GM18526 (cell line): Measurements from ENCODE around the gene MAP3K2.

Source experiments
- POLR2A ChIP-seq: IDR thresholded peaks from 3 replicates; pipeline ENCODE4 v1.6.1; 2011; ENCODE audit not compliant: insufficient read length; ENCODE audit errors: extremely low read depth

The MAP3K2 gene

DNA sequence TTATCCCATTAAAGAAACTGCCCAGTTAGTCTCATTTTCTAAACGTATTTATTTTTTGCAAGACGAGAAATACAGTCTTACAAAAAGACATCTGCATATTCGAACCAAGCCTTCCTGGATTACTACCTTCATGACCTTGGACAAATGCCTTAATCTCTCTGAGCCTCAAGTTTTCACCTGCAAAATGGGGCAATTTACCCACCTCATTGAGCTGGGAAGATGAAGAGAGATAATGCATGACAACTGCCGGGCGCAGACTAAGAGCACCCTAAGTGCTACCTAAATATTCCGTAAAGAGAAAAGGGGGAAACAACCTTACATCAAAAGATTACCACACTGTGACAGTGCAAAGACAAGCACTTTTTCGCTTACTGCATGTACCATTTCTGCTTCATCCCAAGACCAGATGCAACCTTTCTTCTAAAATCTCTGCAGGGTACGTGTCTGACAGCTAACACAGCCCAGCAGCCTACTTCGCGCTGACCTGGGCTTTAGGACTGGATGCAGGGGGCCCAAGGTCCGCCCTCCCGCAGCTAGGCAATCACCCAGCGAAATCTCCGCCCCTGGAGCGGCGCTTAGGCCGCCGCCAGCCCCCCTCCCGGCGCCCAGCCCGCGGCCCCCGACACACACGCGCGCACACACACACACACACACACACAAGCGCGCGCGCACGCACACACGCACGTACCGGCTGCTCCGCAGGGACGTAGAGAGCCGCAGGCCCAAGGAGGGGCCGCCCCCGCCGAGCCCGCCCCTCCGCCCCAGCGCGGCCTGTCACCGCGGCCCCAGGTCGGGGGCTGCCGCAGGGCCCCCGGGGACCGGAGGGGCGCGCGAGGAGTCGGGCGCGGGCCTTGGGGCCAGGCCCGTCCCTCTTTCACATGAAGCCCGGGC lies 766 bp downstream of the MAP3K2 start:
- no peak for TF ChIP-seq POLR2A

DNA sequence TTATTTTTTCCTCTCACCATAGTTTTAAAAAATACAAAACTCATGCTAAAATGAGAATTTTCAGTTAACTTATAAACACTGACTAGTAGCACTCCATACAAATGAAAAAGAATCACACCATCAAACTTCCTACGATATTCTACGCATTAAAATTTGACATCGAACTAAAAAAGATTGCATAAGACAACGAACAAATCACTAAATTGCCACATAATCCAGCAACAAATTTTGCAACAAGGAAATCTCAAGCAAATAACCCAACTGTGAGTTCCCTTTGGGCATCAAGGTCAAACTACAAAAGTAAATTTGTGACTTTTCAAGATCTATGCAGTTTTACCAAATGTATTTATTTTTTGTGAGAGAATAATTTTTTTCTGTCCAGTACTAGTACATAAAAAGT lies 1.5 kb downstream of the MAP3K2 start:
- TF ChIP-seq POLR2A: no peak

DNA sequence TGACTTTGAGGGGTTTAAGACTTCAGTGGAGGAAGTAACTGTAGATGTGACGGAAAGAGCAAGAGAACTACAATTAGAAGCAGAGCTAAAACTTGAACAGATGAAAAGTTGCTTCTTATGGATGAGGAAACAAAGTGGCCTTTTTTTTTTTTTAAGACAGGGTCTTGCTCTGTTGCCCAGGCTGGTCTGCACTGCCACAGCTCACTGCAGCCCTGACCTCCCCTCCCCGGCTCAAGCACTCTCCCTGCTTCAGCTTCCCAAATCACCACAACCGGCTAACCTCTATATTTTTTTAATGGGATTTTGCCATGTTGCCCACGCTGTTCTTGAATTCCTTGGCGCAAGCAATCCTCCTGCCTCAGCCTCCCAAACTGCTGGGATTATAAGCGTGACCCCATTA lies 3.2 kb downstream of the MAP3K2 start:
- no peak for TF ChIP-seq POLR2A

DNA sequence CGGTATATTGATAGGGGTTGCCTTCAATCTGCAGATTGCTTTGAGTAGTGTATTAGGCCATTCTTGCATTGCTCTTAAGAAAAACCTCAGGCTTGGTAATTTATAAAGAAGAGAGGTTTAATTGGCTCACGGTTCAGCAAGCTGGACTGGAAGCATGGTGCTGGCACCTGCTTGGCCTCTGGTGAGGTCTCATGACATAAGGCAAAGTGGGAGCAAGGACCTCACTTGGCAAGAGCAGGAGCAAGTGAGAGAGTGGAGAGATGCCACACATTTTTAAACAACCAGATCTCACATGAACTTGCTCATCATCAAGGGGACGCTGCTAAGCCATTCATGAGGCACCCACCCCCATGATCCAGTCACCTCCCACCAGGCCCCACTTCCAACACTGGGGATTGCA lies 4.9 kb downstream of the MAP3K2 start:
- no peak for TF ChIP-seq POLR2A

DNA sequence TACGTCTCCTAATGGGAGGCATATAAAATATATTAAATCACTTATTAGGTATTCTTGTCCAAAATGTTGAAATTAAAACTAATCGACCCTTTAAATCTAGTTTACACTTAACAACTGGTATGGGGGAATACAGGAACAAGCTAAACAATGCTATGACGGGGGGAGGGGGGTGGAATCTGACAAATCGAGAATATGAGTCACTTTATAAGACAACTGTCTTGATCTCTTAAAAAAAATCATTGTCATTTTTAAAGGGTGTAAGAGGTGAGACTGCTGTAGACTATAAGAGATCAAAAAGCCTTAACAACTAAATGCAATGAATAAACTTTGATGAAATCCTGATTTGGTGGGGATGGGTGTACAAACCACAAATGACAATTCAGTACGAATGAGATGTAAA lies 6.0 kb downstream of the MAP3K2 start:
- no peak for TF ChIP-seq POLR2A

DNA sequence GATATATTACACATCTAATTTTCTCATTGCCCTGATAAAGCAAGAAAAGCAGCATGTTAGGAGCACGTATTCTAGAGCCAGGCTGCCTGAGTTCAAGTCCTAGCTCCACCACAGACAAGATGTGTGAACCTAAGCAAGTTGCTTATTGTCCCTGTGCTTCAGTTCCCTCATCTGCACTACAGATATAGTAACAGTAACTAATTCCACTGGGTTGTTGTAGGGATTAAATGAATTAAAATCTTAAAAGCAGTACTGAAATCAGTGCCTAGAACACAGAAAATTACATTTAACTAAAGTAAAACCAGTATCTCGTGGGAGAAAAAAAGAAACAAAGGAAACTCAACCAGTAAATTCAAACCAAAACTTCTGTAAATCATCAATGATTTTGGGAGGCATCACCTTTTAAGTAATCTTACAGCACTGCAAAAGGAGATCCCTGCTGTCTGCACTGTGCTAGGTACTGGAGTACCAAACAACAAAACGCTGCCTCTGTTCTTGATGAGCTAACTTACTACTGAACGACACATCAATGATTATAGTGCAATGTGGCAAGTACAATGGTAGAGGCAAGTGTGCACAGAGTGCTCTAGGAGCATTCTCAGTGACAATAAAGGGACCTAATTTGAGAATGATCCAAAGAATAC lies 7.9 kb downstream of the MAP3K2 start:
- no peak for TF ChIP-seq POLR2A

DNA sequence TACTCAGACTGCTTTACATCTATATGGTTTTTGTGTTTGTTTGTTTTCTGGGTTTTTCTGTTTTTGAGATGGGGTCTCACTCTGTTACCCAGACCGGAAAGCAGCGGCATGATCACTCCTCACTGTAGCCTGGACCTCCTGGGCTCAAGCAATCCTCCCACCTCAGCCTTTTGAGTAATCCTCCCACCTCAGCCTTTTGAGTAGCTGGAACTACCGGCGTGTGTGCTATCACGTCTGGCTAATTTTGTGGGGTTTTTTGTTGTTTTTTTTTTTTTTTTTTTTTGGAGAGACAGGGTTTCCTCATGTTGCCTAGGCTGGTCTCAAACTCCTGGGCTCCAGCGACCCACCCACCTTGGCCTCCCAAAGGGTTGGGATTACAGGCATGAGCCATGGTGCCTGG lies 9.1 kb downstream of the MAP3K2 start:
- TF ChIP-seq POLR2A: no peak

DNA sequence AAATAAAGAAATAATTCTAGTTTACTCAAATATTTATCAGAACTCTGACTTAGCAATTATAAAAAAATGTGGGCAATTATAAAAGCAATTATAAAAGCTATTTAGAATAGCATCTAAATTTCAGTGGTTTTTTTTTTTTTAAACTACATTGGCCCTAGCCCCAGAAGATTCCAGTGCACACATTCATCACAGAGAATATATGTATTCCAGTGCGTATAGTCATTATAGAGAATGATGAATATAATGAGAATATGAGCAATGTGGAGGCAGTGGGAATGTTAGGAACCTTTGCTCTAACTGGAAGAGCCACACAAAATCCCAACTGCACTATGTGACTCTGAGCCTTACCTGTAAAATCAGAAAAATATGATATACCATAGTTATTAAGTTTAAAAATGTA lies 10.5 kb downstream of the MAP3K2 start:
- no peak for TF ChIP-seq POLR2A

DNA sequence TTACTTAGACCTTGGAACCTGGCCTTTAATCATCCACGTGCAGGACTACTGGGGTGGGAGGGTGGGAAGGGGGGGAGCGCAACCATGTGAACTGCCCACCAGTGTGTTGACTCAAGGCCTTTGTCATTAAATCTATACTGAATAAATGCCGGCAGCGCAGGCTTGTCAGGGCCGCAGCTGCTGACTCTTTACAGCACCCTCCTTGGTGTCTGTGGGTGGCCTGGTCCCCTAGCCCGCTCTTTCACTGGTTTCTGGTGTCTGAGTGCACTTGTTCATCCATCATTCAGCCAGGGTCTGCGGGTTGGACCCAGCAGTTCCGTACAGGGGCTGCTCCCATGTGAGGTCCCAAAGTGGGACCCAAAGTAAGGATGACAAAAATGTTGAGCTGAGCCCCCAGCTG lies 11.5 kb downstream of the MAP3K2 start:
- no peak for TF ChIP-seq POLR2A

DNA sequence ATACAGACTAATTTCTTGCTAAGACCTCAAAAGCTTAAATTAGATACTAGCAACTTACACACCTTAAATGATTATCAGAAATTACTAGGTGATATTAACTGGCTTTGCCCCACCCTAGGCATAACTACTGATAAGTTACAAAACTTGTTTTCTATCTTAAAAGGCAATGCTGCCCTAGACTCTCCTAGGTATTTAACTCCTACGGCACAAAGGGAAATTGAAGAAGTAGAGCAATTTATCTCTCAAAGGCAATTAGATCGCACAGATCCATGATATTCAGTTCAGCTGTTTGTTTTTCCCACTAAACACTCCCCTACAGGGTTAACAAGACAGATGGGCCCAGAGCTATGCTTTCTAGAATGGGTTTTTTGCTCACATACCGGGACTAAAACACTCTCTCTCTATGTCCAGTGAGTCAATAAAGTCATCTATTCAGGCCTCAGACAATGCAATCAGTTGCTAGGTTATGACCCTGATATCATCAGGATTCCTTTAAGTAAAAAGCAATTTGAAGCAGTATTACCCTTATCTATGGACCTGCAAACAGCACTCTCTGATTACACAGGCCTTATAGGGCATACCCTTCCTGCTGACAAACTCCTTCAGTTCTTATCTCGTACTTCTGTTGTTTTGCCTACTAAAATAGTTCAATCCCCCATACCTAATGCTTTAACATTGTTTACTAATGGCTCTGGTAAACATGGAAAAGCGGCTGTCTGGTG lies 14.3 kb downstream of the MAP3K2 start:
- TF ChIP-seq POLR2A: no peak

DNA sequence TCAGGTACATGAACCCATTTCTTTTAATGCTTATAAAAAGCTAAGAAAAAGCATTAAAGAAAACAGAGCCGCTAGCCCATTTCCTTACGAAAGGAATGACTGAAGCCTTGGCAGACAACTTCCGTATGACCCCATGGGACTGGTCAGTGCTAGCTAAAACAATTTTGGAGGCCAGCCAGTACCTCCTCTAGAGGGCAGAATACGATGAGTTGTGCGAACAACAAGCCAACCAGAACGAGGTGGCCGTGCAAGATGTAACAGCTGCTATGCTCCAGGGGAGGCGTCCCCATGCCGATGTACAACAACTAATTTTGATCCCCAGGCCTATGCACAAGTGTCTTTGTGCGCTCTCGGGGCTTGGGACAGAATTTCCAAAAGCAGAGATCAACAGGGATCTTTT lies 16.7 kb downstream of the MAP3K2 start:
- no peak for TF ChIP-seq POLR2A

DNA sequence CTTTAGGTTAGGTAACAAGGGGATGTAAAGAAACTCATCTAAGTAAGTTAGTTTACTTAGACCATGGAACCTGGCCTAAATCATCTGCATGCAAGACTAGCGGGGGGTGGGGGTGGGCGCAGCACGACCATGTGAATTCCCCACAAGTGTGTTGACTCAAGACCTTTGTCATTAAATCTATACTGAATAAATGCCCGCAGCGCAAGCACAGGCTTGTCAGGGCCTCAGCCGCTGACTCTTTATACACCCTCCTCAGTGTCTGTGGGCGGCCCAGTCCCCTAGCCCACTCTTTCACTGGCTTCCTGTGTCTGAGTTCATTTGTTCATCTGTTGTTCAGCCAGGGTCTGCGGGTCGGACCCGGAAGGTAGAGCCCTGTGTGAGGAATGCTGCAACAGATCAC lies 17.8 kb downstream of the MAP3K2 start:
- no peak for TF ChIP-seq POLR2A

DNA sequence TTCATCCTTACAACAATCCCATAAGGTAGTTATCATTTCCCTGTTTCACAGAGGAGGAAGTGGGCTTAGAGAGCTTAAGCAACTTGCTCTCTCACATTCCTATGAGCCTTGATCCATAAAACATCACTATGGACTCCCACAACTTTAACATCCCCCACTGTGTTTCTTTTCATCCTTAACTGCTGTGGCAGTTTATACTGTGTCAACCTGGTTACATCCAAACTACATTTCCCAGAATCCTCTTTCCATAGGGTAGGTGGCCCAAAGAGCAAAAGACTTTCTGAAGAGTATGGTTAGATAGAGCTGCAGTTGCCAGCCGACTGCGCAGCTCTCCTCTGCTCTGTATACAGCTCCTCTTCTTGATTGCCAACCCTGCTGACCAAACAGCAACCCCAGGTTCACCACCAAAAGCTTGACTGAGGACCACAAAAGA lies 22.5 kb downstream of the MAP3K2 start:
- no peak for TF ChIP-seq POLR2A

DNA sequence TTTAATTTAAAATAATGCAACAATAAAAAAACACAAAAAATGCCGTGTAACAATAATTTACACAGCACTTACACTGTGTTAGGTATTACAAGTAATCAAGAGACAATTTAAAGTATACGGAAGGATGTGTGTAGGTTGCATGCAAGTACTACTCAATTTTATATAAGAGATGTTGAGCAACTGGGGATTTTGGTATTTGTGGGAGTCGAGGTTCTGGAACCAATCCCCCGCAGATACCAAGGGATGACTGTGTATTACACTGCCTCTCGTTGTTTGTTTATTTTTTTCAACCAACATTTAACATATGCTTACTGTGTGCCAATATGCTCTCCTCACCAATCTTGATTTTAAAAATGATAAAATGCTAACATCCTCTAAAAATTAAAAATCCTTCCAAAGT lies 24.8 kb downstream of the MAP3K2 start:
- no peak for TF ChIP-seq POLR2A

DNA sequence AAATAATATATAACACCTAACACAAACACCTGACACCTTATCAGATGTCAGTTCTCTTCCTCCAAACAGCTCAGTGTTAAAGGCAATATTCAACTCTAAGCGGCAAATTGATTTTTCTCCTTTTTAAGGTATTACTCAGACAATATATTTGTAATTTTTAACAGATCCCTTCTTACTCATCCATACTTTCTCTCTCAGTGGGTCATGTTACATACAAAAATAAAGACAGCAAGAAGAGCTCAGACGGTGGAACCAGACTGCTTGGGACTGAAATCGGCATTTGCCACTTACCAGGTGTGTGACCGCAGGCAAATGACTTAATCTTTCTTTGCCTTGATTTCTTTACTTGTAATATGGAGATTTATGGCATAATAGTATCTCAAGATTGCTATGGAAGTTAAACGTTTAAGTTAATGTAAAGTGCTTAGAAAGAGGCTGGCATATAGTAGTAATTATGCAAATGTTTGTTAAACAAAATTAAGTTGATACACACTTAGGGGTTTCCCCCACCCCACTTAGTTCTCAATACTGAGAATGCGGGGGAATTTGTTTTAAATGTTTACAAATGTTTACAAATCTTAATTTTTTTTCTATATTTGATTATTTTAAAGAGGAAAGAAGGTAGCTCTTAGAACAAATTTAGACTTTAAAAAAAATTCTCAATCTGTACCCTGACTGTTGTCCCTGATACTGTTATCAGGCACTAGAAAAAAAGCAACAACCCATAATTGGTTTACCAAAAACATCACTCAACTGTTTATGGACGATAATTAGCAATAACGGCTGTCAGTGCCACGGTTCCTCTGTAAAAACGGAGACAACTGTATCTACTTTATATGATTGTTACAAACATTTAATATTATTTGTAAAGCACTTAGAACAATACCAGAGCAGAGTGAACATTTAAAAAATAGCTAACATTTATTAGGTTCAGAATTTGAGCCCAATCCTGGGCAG lies 25.6 kb downstream of the MAP3K2 start:
- no peak for TF ChIP-seq POLR2A
